Pericardium fibroblast (primary cell): ENCODE measurements around the gene LEPROT. TPM values are rescaled to one million over a fixed set of nuclear protein-coding genes. Genes with fewer than 3 reads are reported as not detected.

Source experiments
- total RNA-seq: library from RNA; depleted of rRNA; stranded (reverse); fragments of >200 nt; gene quantifications from 2 replicates; pipeline ENCODE4 v1.2.3, GENCODE V29; 2015

The LEPROT gene
- 43.7 and 67.6 TPM in 2 replicates for total RNA-seq

GRCh38 chr1:65420590-65421350, at the start of gene LEPROT, which contains the start of gene LEPR:
TSS of gene LEPROT (plus strand) at chr1:65420668. CDS start at chr1:65420725, 57 bp downstream.
TSS of gene LEPR (plus strand) at chr1:65420668. CDS start at chr1:65565566, 144,898 bp downstream.

Other genes starting within 250 kb of the LEPROT start
- gene DNAJC6, start 111.1 kb upstream of the LEPROT start, total RNA-seq = 0.26 and 1.6 TPM in 2 replicates
- 6.0 and 25.3 TPM in 2 replicates for gene LEPR, start within 50 bp of the LEPROT start, total RNA-seq